ENCODE data around the gene RITA1. TPM values are rescaled to one million over a fixed set of nuclear protein-coding genes. Genes with fewer than 3 reads are reported as not detected.

RITA1 gene
- total and polyA plus RNA-seq, 2 of the 4 experiments (the other 2 are of a cell fraction) = 14.2 to 14.7 TPM

DNA sequence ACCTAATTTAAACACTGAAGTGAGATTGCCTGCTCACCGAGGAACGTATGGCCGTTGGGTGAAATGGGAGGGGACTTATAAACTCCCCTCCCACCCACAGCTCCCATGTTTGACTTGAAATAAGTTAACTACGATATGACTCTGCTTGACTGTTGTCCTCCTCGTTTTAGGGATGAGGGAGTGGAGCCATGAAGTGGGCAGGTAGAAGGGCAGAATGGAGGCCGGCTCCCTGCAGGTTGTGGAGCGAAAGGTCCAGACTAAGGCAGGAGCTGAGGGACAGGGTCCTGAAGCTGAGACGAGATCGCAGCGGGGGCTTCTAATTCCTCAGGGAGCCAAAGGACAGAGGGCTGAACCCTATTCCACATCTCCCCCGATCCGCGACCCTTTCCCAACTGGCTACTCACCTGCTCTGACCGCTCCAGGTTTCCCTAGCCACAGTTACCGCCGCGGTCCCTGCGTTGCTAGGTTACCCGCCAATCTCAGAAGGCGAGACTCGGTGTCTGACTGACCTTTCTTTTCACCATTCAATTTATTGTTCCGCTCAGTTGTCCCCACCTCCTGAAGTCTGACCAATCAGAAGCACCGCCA is 35.2 kb downstream of the RITA1 start:
- ATAC-seq (ENCODE audit: low read depth) = no peak
- H3K9ac ChIP-seq (ENCODE audit: low read depth, low read length) = peak overlapping the region; percentile 25; the same call in 1 of the 2 replicates
- BruUV-seq (replicated peaks) = no TSS peak
- H2AFZ ChIP-seq (replicated peaks; ENCODE audit: low read length, poor library complexity) = peak overlapping the region; percentile 95
- no peaks in the 10 kb centered on the region for H3K27me3 ChIP-seq (ENCODE audit: control insufficient read depth, insufficient read depth, low read length)
- TF ChIP-seq POLR2A (IDR thresholded peaks at IDR 0.05; ENCODE audit: low read depth, low read length) (no peak), BHLHE40 (IDR thresholded peaks at IDR 0.05; ENCODE audit: low read depth, low read length) (no peak), RCOR1 (IDR thresholded peaks at IDR 0.05; ENCODE audit: insufficient replicate concordance, low read length) (no peak), MXI1 (IDR thresholded peaks at IDR 0.05; ENCODE audit: borderline replicate concordance, low read depth, low read length) (no peak), MAFK (IDR thresholded peaks at IDR 0.05; ENCODE audit: low read depth, low read length) (no peak), RAD21 (IDR thresholded peaks at IDR 0.05; ENCODE audit: low read length) (no peak), NFE2L2 (IDR thresholded peaks at IDR 0.05; ENCODE audit: low read depth, low read length) (no peak)
- TF ChIP-seq, protein P1, sequence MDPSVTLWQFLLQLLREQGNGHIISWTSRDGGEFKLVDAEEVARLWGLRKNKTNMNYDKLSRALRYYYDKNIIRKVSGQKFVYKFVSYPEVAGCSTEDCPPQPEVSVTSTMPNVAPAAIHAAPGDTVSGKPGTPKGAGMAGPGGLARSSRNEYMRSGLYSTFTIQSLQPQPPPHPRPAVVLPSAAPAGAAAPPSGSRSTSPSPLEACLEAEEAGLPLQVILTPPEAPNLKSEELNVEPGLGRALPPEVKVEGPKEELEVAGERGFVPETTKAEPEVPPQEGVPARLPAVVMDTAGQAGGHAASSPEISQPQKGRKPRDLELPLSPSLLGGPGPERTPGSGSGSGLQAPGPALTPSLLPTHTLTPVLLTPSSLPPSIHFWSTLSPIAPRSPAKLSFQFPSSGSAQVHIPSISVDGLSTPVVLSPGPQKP (IDR thresholded peaks at IDR 0.05; ENCODE audit: borderline replicate concordance, low read depth, low read length) = no peak
- no peak overlapping the region for H2AK9ac ChIP-seq (replicated peaks; ENCODE audit: low read depth, low read length, poor library complexity)
- no peak overlapping the region for H3K27ac ChIP-seq (ENCODE audit: insufficient read depth, low read length)
- H2BK5ac ChIP-seq (ENCODE audit: low read depth, low read length, poor library complexity, severe bottlenecking) = no peak overlapping the region
- peak overlapping the region; percentile 80 for H3K4me2 ChIP-seq (ENCODE audit: low read depth, low read length)
- no peak overlapping the region for H2BK120ac ChIP-seq (ENCODE audit: low read depth, low read length)
- no peak overlapping the region for H3K56ac ChIP-seq (ENCODE audit: extremely low read depth, insufficient read depth, low read length)
- peaks cover 0 to 16% of the 10 kb centered on the region in 2 experiments; a peak in 2 of 4 replicates for H3K79me1 ChIP-seq (ENCODE audit: low read depth in 1 of 2, low read length in 2 of 2)
- CTCF ChIA-PET = no interaction called here
- peak overlapping the region in 1 of 2 experiments; percentile 80; a peak in 1 of 4 replicates for H4K8ac ChIP-seq (ENCODE audit: low read depth in 2 of 2, low read length in 2 of 2)
- no peak overlapping the region for H3K14ac ChIP-seq (replicated peaks; ENCODE audit: low read depth, low read length)
- H4K5ac ChIP-seq (ENCODE audit: low read depth, low read length) = no peak overlapping the region
- POLR2A ChIA-PET (ENCODE audit: unreplicated experiment) = no interaction called here
- no peak overlapping the region; the same call in 1 of the 2 replicates for H3K23ac ChIP-seq (ENCODE audit: low read depth, low read length)
- H3K9me3 ChIP-seq (ENCODE audit: control insufficient read depth, insufficient read depth, low read length) = no peaks in the 10 kb centered on the region
- DNase-seq = no peak
- no peak overlapping the region for H3K18ac ChIP-seq (ENCODE audit: low read depth, low read length)
- intact Hi-C loops (cut with micrococcal nuclease) = no loop called here
- peaks cover 4% of the 10 kb centered on the region for H3K4me1 ChIP-seq (ENCODE audit: control insufficient read depth, insufficient read depth, low read length)
- H3K36me3 ChIP-seq (ENCODE audit: control insufficient read depth, insufficient read depth, low read length) = no peaks in the 10 kb centered on the region
- dilution Hi-C loops (cut with HindIII; ENCODE audit: low sequenced_read_pairs, unreplicated experiment) = no loop called here
- no peak overlapping the region for H3K4ac ChIP-seq (ENCODE audit: low read depth, low read length)
- in situ Hi-C loops (cut with MboI; ENCODE audit: low sequenced_read_pairs) = no loop called here
- H3K9me1 ChIP-seq (ENCODE audit: insufficient read depth, low read length) = peaks cover 11% of the 10 kb centered on the region
- H2BK15ac ChIP-seq (ENCODE audit: low read depth, low read length) = no peak overlapping the region
- H4K20me1 ChIP-seq (ENCODE audit: insufficient read depth, low read length) = peaks cover 9% of the 10 kb centered on the region
- no peak overlapping the region for H2BK20ac ChIP-seq (ENCODE audit: low read depth, low read length)
- H4K91ac ChIP-seq (ENCODE audit: insufficient read depth, low read depth, low read length) = no peak overlapping the region
- no peak overlapping the region for H2AK5ac ChIP-seq (ENCODE audit: low read depth, low read length)
- WGBS, 2 experiments (ENCODE audit: extremely low coverage in 2 of 2, insufficient read length in 1 of 2) = 2% methylated on average over 7 of the region's 23 CpGs; no CpG with 5 or more reads in 1 of the 2 experiments
- H3K4me3 ChIP-seq (ENCODE audit: insufficient read depth, low read depth, low read length) = peak overlapping the region; percentile 51

Data from IMR-90 (cell line).